ENCODE measurements around the gene ZNF70. TPM values are rescaled to one million over a fixed set of nuclear protein-coding genes. Genes with fewer than 3 reads are reported as not detected.
A peak's percentile ranks its signal among the peaks of the same experiment; 100 is the strongest.

Gene ZNF70
- total RNA-seq: 1 to 10 TPM; 2.1 to 2.2 TPM

GRCh38 chr22:23750714-23751440, at the start of gene ZNF70:
Gene ZNF70 (minus strand): TSS chr22:23751112. CDS start chr22:23745140, 5,972 bp downstream.
- ATAC-seq: peak; percentile 99
- ChIA-PET POLR2A (interaction anchor here (0.5 to 2.6 kb wide), 10 partner anchors 9 to 55 kb away, joined by 3 to 7 read pairs (median 4); partner anchors contain the start of genes C22orf15, CHCHD10 and SMARCB1), CTCF (interaction anchor here (1.0 to 1.2 kb wide), 3 partner anchors 8 to 20 kb away, joined by 3 to 5 read pairs (median 3); no protein-coding TSS in a partner anchor)
- H3K4me3 Mint-ChIP-seq: peak within 1 kb of the TSS; percentile 82
- H3K9me3 Mint-ChIP-seq (ENCODE audit: insufficient read depth): no peaks in the 10 kb centered on the region
- DNase-seq: peak; percentile 90
- no peaks in the 10 kb centered on the region for H3K27me3 Mint-ChIP-seq (ENCODE audit: low read depth)
- peak within 1 kb of the TSS; percentile 88 for H3K27ac Mint-ChIP-seq
- peaks cover under 1% of the 10 kb centered on the region for H3K36me3 Mint-ChIP-seq (ENCODE audit: low read depth)
- H3K4me1 Mint-ChIP-seq (ENCODE audit: low read depth): peaks cover 21% of the 10 kb centered on the region

- Mint-ChIP-seq H3K9me3 (ENCODE audit: insufficient read depth) (no peaks in the 10 kb centered on the region), H3K4me3 (no peak overlapping the region), H3K27ac (no peak overlapping the region), H3K4me1 (ENCODE audit: low read depth) (peaks cover 16% of the 10 kb centered on the region), H3K27me3 (ENCODE audit: low read depth) (no peaks in the 10 kb centered on the region), H3K36me3 (ENCODE audit: low read depth) (peaks cover 63% of the 10 kb centered on the region)
- POLR2A ChIA-PET: no interaction called here
- no peak for DNase-seq
- ATAC-seq: no peak
- CTCF ChIA-PET: no interaction called here
Measured at GRCh38 chr22:23796461-23796860, 45.5 kb upstream of the ZNF70 start.

- Mint-ChIP-seq H3K27ac (no peak overlapping the region), H3K4me3 (no peak overlapping the region), H3K36me3 (ENCODE audit: low read depth) (peaks cover 59% of the 10 kb centered on the region), H3K9me3 (ENCODE audit: insufficient read depth) (no peaks in the 10 kb centered on the region), H3K27me3 (ENCODE audit: low read depth) (no peaks in the 10 kb centered on the region), H3K4me1 (ENCODE audit: low read depth) (peaks cover 34% of the 10 kb centered on the region)
- no peak for DNase-seq
- POLR2A ChIA-PET: no interaction called here
- CTCF ChIA-PET: interaction anchor here (1.3 kb wide), 1 partner anchor 22 kb away, joined by 3 read pairs; no protein-coding TSS in a partner anchor
- ATAC-seq: no peak
Measured at GRCh38 chr22:23793326-23793725, 42.4 kb upstream of the ZNF70 start.

GRCh38 chr22:23791738-23792645, 41.1 kb upstream of the ZNF70 start:
- Mint-ChIP-seq H3K36me3 (ENCODE audit: low read depth) (peaks cover 54% of the 10 kb centered on the region), H3K27ac (peak overlapping the region; percentile 39), H3K9me3 (ENCODE audit: insufficient read depth) (no peaks in the 10 kb centered on the region), H3K27me3 (ENCODE audit: low read depth) (no peaks in the 10 kb centered on the region), H3K4me1 (ENCODE audit: low read depth) (peaks cover 42% of the 10 kb centered on the region), H3K4me3 (no peak overlapping the region)
- ChIA-PET POLR2A (no interaction called here), CTCF (interaction anchor here (1.3 kb wide), 1 partner anchor 21 kb away, joined by 3 read pairs; no protein-coding TSS in a partner anchor)
- DNase-seq (no peak), ATAC-seq (no peak)

GRCh38 chr22:23790819-23791737, 40.2 kb upstream of the ZNF70 start:
- CTCF ChIA-PET: no interaction called here
- no peaks in the 10 kb centered on the region for H3K27me3 Mint-ChIP-seq (ENCODE audit: low read depth)
- POLR2A ChIA-PET: no interaction called here
- no peaks in the 10 kb centered on the region for H3K9me3 Mint-ChIP-seq (ENCODE audit: insufficient read depth)
- H3K4me3 Mint-ChIP-seq: no peak overlapping the region
- H3K27ac Mint-ChIP-seq: no peak overlapping the region
- no peak for ATAC-seq
- peaks cover 47% of the 10 kb centered on the region for H3K36me3 Mint-ChIP-seq (ENCODE audit: low read depth)
- peaks cover 48% of the 10 kb centered on the region for H3K4me1 Mint-ChIP-seq (ENCODE audit: low read depth)
- no peak for DNase-seq

- Mint-ChIP-seq H3K36me3 (ENCODE audit: low read depth) (peaks cover 39% of the 10 kb centered on the region), H3K4me1 (ENCODE audit: low read depth) (peaks cover 55% of the 10 kb centered on the region), H3K4me3 (no peak overlapping the region), H3K27ac (no peak overlapping the region), H3K9me3 (ENCODE audit: insufficient read depth) (no peaks in the 10 kb centered on the region), H3K27me3 (ENCODE audit: low read depth) (no peaks in the 10 kb centered on the region)
- no peak for ATAC-seq
- ChIA-PET CTCF (interaction anchor here (1.0 to 1.3 kb wide), 3 partner anchors 17 to 105 kb away, joined by 3 read pairs; partner anchors contain the start of genes MIF and MMP11), POLR2A (no interaction called here)
- no peak for DNase-seq
Measured at GRCh38 chr22:23789638-23790037, 38.7 kb upstream of the ZNF70 start.

GRCh38 chr22:23789121-23789520, 38.2 kb upstream of the ZNF70 start:
- CTCF ChIA-PET: interaction anchor here (1.0 to 2.1 kb wide), 4 partner anchors 17 to 105 kb away, joined by 3 to 8 read pairs (median 3); partner anchors contain the start of genes MIF and MMP11
- ATAC-seq (no peak), DNase-seq (no peak)
- no peak overlapping the region for H3K27ac Mint-ChIP-seq
- peaks cover 60% of the 10 kb centered on the region for H3K4me1 Mint-ChIP-seq (ENCODE audit: low read depth)
- POLR2A ChIA-PET: interaction anchor here (2.5 kb wide), 1 partner anchor 31 kb away, joined by 12 read pairs; no protein-coding TSS in a partner anchor
- H3K4me3 Mint-ChIP-seq: peak overlapping the region; percentile 91
- H3K36me3 Mint-ChIP-seq (ENCODE audit: low read depth): peaks cover 35% of the 10 kb centered on the region
- H3K27me3 Mint-ChIP-seq (ENCODE audit: low read depth): no peaks in the 10 kb centered on the region
- H3K9me3 Mint-ChIP-seq (ENCODE audit: insufficient read depth): no peaks in the 10 kb centered on the region

GRCh38 chr22:23787910-23788309, 37.0 kb upstream of the ZNF70 start:
- peak overlapping the region; percentile 96 for H3K27ac Mint-ChIP-seq
- ATAC-seq: no peak
- H3K4me1 Mint-ChIP-seq (ENCODE audit: low read depth): peaks cover 65% of the 10 kb centered on the region
- H3K36me3 Mint-ChIP-seq (ENCODE audit: low read depth): peaks cover 27% of the 10 kb centered on the region
- ChIA-PET CTCF (interaction anchor here (1.2 to 2.1 kb wide), 3 partner anchors 12 to 62 kb away, joined by 4 to 8 read pairs (median 5); no protein-coding TSS in a partner anchor), POLR2A (interaction anchor here (0.6 to 2.5 kb wide), 5 partner anchors 25 to 60 kb away, joined by 3 to 12 read pairs (median 4); partner anchors contain the start of genes C22orf15 and ZNF70)
- H3K4me3 Mint-ChIP-seq: peak overlapping the region; percentile 91
- no peaks in the 10 kb centered on the region for H3K27me3 Mint-ChIP-seq (ENCODE audit: low read depth)
- DNase-seq: no peak
- no peaks in the 10 kb centered on the region for H3K9me3 Mint-ChIP-seq (ENCODE audit: insufficient read depth)

- Mint-ChIP-seq H3K27me3 (ENCODE audit: low read depth) (no peaks in the 10 kb centered on the region), H3K36me3 (ENCODE audit: low read depth) (peaks cover 23% of the 10 kb centered on the region), H3K9me3 (ENCODE audit: insufficient read depth) (no peaks in the 10 kb centered on the region), H3K4me3 (peak overlapping the region; percentile 91), H3K4me1 (ENCODE audit: low read depth) (peaks cover 62% of the 10 kb centered on the region), H3K27ac (peak overlapping the region; percentile 96)
- no peak for DNase-seq
- no peak for ATAC-seq
- CTCF ChIA-PET: interaction anchor here (1.0 to 2.1 kb wide), 5 partner anchors 12 to 64 kb away, joined by 3 to 8 read pairs (median 5); no protein-coding TSS in a partner anchor
- POLR2A ChIA-PET: interaction anchor here (0.6 to 2.9 kb wide), 9 partner anchors 13 to 59 kb away, joined by 3 to 18 read pairs (median 5); partner anchors contain the start of genes C22orf15, CHCHD10 and ZNF70
Measured at GRCh38 chr22:23787600-23787896, 36.6 kb upstream of the ZNF70 start.

- H3K4me3 Mint-ChIP-seq: peak within 1 kb of the TSS; percentile 91
- H3K4me1 Mint-ChIP-seq (ENCODE audit: low read depth): peaks cover 56% of the 10 kb centered on the region
- H3K27ac Mint-ChIP-seq: peak within 1 kb of the TSS; percentile 96
- DNase-seq (peak; percentile 89), ATAC-seq (peak; percentile 80)
- H3K36me3 Mint-ChIP-seq (ENCODE audit: low read depth): peaks cover 18% of the 10 kb centered on the region
- no peaks in the 10 kb centered on the region for H3K9me3 Mint-ChIP-seq (ENCODE audit: insufficient read depth)
- ChIA-PET POLR2A (interaction anchor here (1.0 to 2.9 kb wide), 8 partner anchors 12 to 107 kb away, joined by 3 to 18 read pairs (median 5); partner anchors contain the start of genes CHCHD10, MIF and ZNF70), CTCF (interaction anchor here (1.0 to 2.1 kb wide), 7 partner anchors 12 to 65 kb away, joined by 3 to 8 read pairs (median 6); partner anchors contain the start of gene CHCHD10)
- H3K27me3 Mint-ChIP-seq (ENCODE audit: low read depth): no peaks in the 10 kb centered on the region
Measured at GRCh38 chr22:23786752-23787599, 36.1 kb upstream of the ZNF70 start, which contains the start of gene SMARCB1. Gene SMARCB1 (plus strand): TSS chr22:23786966. CDS start chr22:23787170, 204 bp downstream.
